Measurements from ENCODE around the gene ZNF407.

The ZNF407 gene

DNA sequence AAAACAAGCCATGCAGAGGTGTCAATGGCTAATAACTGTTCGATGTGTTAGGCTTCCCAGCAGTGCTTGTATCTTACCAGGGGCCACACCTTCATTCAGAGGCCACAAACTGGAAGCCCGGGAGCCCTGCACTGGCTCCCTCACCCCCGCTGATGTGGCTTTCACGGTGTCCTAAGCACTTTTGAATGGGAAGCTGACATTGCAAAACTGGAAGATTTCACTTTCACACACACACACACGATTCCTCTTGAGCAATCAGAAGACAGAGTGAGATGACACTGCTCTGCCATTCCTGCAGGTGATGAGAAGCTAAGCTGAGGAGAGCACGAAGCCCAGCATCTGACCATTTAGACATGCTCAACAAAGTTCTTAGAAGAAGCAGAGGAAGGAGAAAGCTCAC, 8.6 kb upstream of the ZNF407 start:
- DNase-seq (ENCODE audit: low read depth), result no peak

DNA sequence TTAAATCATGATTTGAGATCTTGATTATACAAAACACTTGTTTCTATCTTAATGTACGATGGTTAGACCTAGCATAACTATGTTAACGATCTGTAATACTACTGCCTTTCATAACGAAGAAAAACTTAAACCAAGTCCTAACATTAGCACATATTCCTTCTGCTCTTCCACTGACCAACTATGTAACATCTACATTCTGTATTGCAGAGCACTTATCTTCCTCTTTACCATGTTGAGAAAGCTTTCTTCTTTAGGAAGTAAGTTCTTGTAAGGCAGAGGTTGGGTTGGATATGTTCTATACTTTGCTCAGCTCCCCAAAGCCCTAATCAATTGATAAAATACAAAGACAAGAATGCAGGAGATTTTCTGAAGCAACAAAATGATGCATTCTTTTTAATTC, 7.9 kb upstream of the ZNF407 start:
- DNase-seq (ENCODE audit: low read depth), result no peak

DNA sequence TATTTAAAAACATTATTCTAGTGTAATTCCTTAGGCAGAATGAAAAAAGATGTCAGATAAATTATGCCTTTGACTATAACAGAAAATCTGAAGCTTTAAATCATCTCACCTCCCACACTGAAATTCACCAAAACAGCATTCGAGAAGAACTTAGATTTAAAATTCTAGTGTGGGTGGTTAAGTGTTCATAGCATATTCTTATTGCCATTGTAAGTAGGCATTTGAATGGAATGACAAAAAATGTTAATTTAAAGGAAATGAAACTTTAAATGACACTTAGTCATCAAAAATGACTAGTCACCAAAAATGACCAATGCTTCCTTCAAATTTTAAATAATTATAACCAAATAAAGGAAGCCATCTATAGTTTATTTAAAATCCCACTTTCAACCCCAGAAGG, 7.0 kb upstream of the ZNF407 start:
- no peak for DNase-seq (ENCODE audit: low read depth)

DNA sequence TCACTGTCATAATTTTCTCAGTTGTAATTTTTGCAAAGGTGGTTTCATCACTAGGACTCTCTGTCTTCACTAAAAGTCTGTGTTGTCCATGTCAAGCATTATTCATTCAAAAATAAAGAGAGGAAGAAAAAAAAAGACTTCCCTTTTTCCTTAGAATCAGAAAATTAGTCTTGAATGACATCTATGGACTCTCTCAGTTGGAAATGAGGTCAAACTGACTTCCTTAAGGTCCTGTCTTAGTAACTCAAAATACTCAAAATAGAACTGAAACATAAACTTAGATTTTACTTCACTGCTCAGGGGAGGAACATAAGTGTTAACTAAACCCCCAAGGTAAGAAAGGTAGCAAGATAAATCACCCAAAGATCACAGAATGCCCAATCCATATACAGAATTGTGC, 2.2 kb upstream of the ZNF407 start:
- DNase-seq (ENCODE audit: low read depth), result no peak

DNA sequence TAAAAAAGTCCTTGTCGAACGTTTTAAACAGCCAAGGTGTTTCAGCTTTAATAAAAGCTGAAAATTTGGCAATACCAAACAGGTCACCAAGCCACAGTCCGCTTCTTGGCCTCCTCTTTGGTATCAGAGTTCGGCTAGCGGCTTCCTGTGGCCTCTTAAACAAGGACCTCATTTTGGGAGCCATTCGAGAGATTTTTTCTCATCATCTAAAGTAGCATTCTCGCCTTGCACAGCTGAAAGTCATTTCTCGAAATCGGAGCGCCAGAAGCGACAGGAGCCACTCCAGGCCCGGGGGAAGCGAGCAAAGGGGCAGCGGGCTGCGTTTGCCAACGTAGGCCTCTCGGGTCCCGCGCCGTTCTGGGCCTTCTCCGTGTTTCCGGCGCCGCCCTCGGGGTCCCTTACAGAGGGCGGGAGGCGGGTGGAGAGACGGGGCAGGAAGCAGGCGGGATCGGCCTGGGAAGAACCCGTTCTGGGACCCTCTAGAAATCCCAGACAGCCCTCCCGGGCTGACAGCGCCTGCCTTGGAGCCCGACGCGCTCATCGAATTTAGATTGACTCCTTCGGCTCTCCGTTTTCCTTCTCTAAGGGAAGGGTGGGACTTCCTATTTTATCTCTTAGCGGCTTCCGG, 522 bp upstream of the ZNF407 start:
- DNase-seq (ENCODE audit: low read depth), result peak; percentile 55

DNA sequence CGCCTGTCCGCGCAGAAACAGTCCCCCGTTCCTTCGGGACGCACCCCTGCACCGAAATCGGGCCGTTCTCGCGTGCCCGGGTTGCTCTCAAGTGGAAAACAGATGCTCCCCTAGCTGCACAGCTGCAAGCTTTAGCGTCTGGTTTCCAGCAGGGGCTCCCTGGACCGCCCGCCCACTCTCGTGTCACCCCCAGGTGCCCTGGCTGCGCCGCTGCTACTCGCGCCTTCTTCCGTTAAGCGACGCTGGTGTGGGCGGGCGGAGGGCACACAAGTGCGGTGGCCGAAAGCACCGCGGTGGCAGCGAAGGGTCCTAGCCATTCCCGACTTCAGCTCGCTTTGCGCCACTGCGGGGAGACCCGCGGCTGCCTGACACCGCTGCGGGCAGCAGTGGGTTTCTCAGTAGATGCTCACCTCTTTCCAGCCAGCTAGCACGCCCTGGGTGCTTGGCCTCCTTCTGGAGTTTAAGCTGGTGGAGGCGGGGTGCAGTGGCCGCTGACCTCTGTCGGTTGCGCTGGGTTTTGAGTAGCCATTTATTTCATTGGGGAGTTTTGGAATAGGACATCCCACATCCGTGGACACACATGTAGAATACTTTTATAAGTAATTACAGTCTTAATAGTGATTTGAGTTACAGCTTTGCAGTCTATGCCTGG, 806 bp downstream of the ZNF407 start:
- DNase-seq (ENCODE audit: low read depth), result no peak

DNA sequence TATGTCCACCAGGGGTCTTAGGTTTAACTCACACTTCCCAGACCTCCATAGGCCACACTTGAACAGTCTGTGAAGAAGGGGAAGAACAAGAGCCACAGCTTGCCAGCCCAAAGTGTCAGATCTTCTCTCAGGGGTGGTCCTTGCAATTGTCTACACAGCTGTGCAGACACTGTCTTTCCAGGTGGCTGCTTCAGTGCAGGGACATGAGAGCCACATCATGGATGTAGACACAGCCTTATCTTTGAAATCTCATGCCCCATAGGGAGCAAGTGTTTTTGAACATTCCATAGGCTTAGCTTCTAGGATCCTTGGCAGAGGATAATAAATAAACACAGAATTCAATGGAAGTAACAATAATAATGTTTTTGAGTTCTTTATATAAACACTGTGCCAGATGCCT, 6.7 kb downstream of the ZNF407 start:
- DNase-seq (ENCODE audit: low read depth), result no peak

DNA sequence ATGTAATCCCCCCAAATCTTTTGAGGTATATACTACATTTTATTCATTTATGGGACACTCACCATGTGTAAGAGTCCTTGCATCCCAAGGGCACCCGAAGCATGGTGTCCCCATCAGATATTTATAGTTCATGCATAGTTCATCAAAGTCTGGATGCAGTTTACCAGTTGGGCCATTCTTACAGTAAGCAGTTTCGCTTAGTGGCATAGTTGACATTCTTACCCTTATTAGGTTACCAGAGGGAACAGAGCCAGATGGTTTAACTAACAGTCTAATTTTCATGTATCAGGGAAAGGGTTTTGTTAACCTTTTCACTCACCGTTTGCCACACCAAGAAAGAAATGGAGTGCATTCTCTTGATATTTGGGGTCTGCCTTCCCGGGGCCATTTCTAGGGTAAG, 7.1 kb downstream of the ZNF407 start:
- no peak for DNase-seq (ENCODE audit: low read depth)

DNA sequence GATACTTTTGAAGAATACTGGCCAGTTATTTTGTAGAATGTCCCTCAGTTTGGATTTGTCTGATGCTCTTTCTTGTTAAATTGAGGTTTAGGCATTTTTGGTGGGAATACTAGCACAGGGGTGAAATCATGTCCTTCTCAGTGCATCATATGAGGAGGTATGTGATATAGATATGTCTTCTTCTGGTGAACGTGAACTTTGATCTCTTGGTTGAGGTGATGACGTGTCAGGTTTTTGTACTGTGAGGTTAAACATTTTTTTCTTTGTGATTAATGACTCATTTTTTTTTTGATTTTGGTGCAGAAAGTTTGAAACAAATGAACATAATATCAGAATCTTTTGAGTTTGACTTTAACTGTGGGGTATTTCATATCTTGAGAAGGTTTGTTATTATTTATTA, 11.0 kb downstream of the ZNF407 start:
- no peak for DNase-seq (ENCODE audit: low read depth)

DNA sequence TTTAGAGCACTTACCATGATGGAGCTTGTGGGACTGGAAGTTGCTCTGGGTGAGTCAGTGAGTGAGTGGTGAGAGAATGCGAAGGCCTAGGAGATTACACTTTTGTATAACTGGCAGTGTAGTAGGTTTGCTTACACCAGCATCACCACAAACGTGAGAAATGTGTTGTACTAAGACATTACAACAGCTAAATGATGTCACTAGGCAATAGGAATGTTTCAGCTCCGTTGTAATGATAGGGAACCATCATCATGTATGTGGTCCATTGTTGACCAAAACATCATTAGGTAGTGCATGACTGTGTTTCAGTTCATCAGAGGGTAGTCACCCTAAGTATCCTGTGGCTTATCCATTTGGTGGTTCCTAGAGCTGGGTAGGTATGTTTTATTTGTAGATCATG, 11.9 kb downstream of the ZNF407 start:
- DNase-seq (ENCODE audit: low read depth), result no peak

DNA sequence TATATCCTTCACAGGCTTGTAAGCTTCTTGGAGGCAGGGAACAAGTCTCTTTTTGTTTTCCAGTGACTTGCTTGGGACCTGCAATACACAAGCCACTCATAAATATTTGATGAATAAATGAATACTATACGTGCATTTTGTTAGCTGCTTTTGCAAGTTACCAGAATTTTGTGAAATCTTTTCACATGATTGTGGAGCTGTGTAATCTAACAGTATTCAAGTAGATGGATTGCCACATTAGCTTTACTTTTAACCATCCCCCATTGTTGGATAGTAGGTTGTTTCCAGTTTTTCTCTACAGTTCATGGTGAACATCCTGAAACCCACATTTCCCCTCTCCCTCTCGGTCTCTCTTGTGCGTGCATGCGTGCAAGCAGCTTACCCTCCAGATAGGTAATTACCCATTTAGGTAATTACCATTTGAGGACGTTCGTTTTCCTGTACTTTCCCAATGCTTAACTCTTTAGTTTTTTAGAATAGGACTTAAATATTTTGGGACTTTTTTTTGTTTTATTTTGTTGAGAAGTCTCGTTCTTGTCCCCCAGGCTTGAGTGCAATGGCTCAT, 12.5 kb downstream of the ZNF407 start:
- no peak for DNase-seq (ENCODE audit: low read depth)

DNA sequence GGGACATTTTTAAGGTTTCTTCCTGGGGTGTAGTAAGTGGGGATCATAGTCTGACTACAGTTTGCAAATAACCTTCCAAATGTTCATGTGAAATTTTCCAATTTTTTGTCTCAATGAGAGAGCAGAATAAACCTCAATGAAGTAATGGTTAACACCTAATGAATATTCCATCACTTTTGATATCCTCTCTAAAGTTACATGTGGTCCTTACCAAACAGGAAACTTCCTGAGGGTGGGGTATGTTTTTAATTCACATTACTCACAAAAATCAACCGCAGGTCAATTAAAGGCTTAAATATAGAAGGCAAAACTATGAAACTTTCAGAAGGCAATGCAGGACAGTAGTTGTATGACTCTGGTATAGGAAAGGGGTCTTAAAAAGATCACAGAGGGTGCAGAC, 13.2 kb downstream of the ZNF407 start:
- DNase-seq (ENCODE audit: low read depth), result no peak

DNA sequence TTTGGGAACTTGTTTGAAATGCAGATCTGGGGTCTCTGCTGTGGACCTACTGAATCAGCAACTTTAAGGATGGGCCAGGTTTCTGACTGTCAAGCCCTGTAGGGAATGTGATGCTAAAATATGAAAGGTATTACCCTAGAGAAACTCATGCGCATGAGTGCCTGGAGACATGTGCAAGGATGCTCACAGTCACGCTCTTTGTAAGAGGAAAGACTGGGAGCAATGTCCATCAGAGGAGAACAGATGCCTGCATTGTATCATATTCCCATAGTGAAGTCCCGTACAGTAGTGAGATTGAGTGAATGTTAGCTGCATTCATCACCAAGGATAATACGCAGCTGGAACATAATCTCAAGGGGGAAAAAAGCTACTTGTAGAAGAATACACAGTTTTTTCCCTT, 14.1 kb downstream of the ZNF407 start:
- no peak for DNase-seq (ENCODE audit: low read depth)

DNA sequence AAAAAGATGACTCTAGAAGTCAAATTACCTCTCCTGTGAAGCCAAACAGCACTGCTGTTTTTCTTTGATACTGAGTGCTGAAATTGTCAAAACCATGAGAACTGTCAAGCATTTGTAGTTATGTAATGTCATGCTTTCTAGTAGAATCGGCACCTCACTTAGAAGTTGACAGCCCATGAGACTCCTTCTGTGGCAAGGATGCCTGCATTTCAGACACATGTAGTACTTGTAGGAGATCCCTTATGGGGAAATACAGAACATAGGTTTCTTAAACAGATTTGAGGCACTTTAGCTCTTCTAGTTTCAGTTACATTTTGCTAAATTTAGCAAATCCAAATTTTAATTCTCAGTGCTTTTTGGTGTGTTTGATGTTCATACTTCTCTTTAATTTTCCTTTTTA, 15.7 kb downstream of the ZNF407 start:
- DNase-seq (ENCODE audit: low read depth), result no peak

DNA sequence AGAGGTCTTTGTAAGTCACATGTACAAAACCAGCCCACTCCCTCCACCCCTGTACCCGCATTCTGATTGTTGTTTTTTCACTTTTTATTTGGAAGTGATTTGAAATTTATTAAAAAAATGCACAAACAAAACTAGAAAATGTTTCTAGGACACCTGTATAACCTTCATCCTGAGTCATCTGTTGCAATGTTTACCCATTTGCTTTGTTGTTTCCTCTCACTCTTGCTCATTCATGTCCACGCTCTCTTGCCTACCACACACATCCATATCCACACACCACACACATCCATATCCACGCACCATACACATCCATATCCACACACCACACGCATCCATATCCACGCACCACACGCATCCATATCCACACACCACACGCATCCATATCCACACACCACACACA, 18.8 kb downstream of the ZNF407 start:
- no peak for DNase-seq (ENCODE audit: low read depth)

DNA sequence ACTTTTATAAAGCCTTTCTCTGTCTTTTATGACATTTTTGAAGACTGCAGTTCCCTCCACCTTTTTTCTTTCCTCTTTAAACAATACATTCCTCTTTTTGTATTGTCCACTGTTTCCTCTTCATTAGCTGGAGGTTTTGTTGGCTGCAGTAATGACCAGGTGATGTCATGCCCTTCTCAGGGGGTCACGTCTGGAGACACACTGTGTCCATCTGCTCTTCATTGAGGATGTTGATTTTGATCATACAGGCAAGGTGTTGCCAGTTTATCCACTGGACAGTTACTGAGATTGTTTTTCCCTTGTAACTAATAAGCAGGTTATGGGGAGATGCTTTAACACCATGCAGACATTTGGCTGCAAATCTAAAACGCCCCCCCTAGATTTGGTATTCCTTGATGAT, 19.8 kb downstream of the ZNF407 start:
- no peak for DNase-seq (ENCODE audit: low read depth)

DNA sequence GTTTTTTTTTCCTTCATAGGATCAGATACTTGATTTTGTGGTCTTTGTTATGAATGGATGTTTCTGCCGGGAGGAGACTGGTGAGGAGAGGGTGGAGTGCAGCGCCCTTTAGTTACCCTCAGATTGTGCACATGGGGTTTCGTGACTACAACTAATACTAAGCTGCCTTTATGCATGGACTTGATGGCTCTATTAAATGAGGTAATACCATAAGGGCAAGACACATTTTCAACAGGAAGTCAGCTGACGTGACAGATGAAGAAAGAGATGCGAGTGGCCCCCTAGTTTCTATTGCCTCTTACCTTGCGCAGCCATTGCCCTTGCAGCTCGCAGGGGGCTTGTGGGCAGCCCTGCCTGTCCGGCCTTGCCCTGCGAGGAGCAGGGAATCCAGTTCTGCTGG, 24.4 kb downstream of the ZNF407 start:
- DNase-seq (ENCODE audit: low read depth), result no peak

DNA sequence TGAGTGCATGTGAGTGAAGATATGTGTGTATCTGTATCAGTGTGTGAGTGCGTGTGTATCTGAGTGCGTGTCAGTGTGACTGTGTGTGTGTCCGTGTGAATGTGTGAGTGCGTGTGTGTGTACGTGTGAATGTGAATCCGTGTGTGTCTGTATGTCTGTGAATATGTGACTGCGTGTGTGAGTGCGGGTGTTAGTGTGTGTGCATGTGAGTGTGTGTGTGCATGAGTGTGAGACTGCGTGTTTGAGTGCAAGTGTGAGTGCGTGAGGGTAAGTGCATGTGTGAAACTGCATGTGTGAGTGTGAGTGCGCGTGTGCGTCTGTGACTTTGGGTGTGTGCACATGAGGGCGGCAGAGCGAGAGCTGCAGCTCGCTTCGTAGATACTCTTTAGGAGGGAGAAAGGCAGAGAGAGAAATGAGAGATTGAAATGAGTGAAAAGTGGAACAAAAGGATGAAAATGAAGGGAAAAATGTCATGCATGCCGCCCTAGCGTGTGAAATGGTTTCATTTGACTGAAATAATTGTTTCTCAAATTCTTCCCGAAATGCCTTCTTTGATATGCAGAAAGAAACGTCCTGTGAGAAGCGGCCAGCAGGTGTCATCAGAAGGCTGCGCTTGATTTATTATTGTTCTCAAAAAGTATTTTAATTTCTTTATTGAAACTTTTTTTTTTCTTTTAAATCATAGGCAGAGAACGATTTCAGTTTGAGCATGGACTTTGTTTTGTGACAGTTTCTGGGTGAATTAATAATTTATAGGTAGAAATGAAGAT, 25.6 kb downstream of the ZNF407 start:
- no peak for DNase-seq (ENCODE audit: low read depth)

DNA sequence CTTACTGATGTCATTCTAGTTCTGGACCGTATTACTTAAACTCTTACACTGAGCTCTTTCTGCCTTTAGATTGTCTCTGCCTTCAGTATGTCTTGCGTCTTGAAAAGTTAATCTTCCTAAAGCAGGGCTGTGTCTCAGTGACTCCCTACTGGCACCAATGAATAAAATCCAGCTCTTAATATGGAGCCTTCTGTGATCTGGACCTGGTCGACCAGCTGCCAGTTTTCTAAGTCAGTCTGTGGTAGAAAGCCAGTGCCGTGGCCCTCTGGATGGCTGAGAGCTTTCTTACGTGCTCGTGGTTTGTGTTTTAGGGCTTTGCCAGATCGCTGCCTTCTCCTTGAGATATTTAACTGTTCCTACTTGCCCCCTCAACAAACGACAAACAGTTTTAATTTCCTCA, 26.8 kb downstream of the ZNF407 start:
- DNase-seq (ENCODE audit: low read depth), result no peak

DNA sequence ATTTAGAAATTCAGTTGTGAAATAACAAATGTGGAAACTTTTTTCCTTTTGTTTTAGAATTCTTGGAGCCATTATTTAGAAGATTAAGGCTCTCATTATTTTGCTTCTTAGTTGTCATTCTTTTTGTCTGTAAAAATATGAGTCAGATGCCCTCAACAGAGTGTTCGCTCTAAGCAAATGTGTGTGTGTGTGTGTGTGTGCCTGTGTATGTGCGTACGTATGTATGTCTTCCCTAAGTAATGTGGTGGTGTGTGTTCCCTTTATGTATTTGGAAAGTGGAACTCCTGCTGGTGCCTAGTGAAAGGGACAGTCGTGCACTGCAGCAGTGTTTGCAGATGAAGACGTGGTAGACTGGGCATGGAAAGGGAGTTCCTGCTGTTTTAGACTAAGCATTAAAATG, 27.5 kb downstream of the ZNF407 start:
- no peak for DNase-seq (ENCODE audit: low read depth)

DNA sequence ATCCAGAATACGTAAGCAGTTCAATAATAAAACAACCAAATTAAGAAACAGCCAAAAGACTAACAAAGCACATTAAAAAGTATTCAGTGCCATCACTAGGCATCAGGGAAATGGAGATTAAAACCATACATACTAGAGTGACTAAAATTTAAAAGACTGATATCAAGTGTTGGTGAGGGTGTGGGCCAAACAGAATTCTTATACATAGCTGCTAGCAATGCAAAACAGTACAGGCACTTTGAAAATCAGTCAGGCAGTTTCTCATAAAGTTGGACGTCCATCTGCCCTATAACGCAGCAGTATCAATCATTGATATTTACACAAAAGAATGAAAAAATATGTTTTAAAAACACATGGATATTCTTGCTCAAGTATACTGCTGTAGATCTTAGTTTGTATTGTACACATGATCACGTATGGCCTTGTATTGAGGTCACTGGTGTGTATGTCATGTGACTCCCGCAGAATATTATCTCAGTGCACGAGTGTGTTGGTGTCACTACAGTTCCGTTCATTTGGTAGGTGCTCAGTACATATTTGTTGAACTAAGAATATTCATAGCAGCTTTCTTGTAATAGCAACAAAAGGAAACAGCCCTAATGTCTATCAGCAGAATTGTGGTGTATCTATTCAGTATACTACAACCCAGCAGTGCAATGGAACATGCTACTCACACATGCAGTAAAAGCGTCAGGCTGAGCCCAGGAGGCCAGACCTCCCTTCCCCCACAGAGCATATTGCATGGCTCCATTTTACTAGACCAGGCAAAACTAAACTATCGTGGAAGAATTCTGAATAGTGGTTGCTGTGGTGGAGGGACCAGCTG, 28.6 kb downstream of the ZNF407 start:
- no peak for DNase-seq (ENCODE audit: low read depth)

DNA sequence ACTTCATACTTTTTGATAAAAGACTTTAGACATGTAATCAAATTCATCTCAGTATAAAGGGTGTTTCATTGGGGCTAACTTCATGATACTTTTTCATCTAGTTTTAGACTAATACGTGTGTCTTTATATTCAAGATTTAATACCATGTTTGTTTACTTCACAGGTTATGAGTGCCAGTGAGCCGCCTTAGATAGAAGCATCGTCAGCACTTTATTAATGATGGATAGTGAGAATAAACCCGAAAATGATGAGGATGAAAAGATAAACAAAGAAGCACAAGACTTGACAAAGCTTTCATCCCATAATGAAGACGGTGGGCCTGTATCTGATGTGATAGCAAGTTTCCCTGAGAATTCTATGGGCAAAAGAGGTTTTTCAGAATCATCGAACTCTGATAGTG, 33.1 kb downstream of the ZNF407 start:
- DNase-seq (ENCODE audit: low read depth), result no peak
